Keratinocyte (primary cell): ENCODE results near the gene FKBP1B. TPM values are rescaled to one million over a fixed set of nuclear protein-coding genes. Genes with fewer than 3 reads are reported as not detected.

ENCODE experiments used
- DNase-seq: peaks from one replicate; pipeline ENCODE4 v3.0.0-alpha.2; 2011; ENCODE audit warnings: low read depth, missing footprints, low spot score
- FAIRE-seq: peaks from 2 replicates; lab custom pipeline; 2011; peaks lifted over from hg19 to GRCh38; lab: Jason Lieb, UNC
- H2AFZ ChIP-seq: 2 replicates; pipeline ENCODE4 v1.6.0; 2012; ENCODE audit warnings: low read length, control low read depth, inconsistent platforms; ENCODE audit not compliant: control insufficient read depth
- H3K27ac ChIP-seq: 2 replicates; pipeline ENCODE4 v1.5.1; 2011; ENCODE audit warnings: low read length; ENCODE audit not compliant: control insufficient read depth, insufficient read depth
- H3K27me3 ChIP-seq: 3 replicates; pipeline ENCODE4 v1.6.0; 2011; ENCODE audit warnings: low read length; ENCODE audit not compliant: control insufficient read depth, insufficient read depth; ENCODE audit errors: extremely low read depth
- H3K36me3 ChIP-seq, 2 experiments: 2 replicates in 1 of 2; 3 replicates in 1 of 2; pipeline ENCODE4 v1.5.1; 2011; ENCODE audit warnings: low read length in 2 of 2, mild to moderate bottlenecking in 1 of 2; ENCODE audit not compliant: control insufficient read depth in 2 of 2, insufficient read depth in 2 of 2; ENCODE audit errors: extremely low read depth in 1 of 2
- H3K4me1 ChIP-seq: 3 replicates; pipeline ENCODE4 v1.5.1; 2011; ENCODE audit warnings: low read length; ENCODE audit not compliant: control insufficient read depth, insufficient read depth; ENCODE audit errors: extremely low read depth
- H3K4me2 ChIP-seq: 3 replicates; pipeline ENCODE4 v1.6.0; 2011; ENCODE audit warnings: low read depth, low read length; ENCODE audit not compliant: control insufficient read depth, insufficient read depth; ENCODE audit errors: extremely low read depth
- H3K4me3 ChIP-seq, 3 experiments: fragments of 200-600 bp in 1 of 3; sonication (generic) in 1 of 3; 2 replicates in 2 of 3; 3 replicates in 1 of 3; pipeline ENCODE4 v1.5.1; 2011 to 2016; ENCODE audit warnings: low read length in 3 of 3, mild to moderate bottlenecking in 3 of 3, control low read depth in 2 of 3, inconsistent platforms in 1 of 3, low read depth in 1 of 3, mixed read lengths in 1 of 3, mixed run types in 1 of 3, moderate library complexity in 1 of 3; ENCODE audit not compliant: control insufficient read depth in 2 of 3, insufficient read depth in 2 of 3; ENCODE audit errors: extremely low read depth in 1 of 3
- H3K79me2 ChIP-seq: 2 replicates; pipeline ENCODE4 v1.6.0; 2012; ENCODE audit warnings: low read length; ENCODE audit not compliant: control insufficient read depth, insufficient read depth
- H3K9ac ChIP-seq: 3 replicates; pipeline ENCODE4 v1.6.0; 2011; ENCODE audit warnings: low read length; ENCODE audit not compliant: control insufficient read depth, insufficient read depth; ENCODE audit errors: extremely low read depth
- H3K9me1 ChIP-seq: 3 replicates; pipeline ENCODE4 v1.6.0; 2011; ENCODE audit warnings: low read length; ENCODE audit not compliant: control insufficient read depth, insufficient read depth; ENCODE audit errors: extremely low read depth
- H3K9me3 ChIP-seq: 2 replicates; pipeline ENCODE4 v1.5.1; 2012; ENCODE audit warnings: low read depth, low read length; ENCODE audit not compliant: control insufficient read depth
- H4K20me1 ChIP-seq: 3 replicates; pipeline ENCODE4 v1.6.0; 2011; ENCODE audit warnings: low read length; ENCODE audit not compliant: control insufficient read depth, insufficient read depth; ENCODE audit errors: extremely low read depth
- EZH2 ChIP-seq: IDR thresholded peaks from one replicate; pipeline ENCODE4 v1.6.1; 2012; ENCODE audit warnings: inconsistent platforms, mild to moderate bottlenecking, low read length, moderate library complexity
- dilution Hi-C: fragments of 300-500 bp; cut with MboI; formaldehyde crosslinking; loops from one replicate; pipeline ENCODE4 v1.7.0; 2020; ENCODE audit warnings: low sequenced_read_pairs; ENCODE audit not compliant: extremely low pct_ligation_motif_present
- polyA plus RNA-seq, 5 experiments: library from polyadenylated mRNA; depleted of rRNA in 3 of 5; stranded (reverse) in 3 of 5; stranded (forward) in 1 of 5; unstranded in 1 of 5; fragments of >200 nt; gene quantifications; 1 replicate in 1 of 5; 2 replicates in 3 of 5; 3 replicates in 1 of 5; pipeline versions ENCODE4 v1.2.1 to v1.2.3, GENCODE V29; 2011 to 2012; ENCODE audit warnings: missing spikeins in 2 of 5, low read depth in 1 of 5, low replicate concordance in 1 of 5
- TF ChIP-seq, protein P1 (sequence below), 3 experiments: IDR thresholded peaks in 1 of 3; conservative IDR thresholded peaks in 1 of 3; optimal IDR thresholded peaks in 1 of 3; 2 replicates in 2 of 3; 3 replicates in 1 of 3; pipeline versions ENCODE3 to v1.5.1; 2011; ENCODE audit warnings: low read length in 3 of 3, mild to moderate bottlenecking in 3 of 3, moderate library complexity in 2 of 3, control low read depth in 1 of 3, inconsistent platforms in 1 of 3; ENCODE audit not compliant: insufficient read depth in 2 of 3; ENCODE audit errors: extremely low read depth in 1 of 3

The FKBP1B gene
- polyA plus RNA-seq, 1 donor (not counting 4 experiments of a cell fraction or from before 2014, with no cell fraction given) = 24.5 TPM

DNA sequence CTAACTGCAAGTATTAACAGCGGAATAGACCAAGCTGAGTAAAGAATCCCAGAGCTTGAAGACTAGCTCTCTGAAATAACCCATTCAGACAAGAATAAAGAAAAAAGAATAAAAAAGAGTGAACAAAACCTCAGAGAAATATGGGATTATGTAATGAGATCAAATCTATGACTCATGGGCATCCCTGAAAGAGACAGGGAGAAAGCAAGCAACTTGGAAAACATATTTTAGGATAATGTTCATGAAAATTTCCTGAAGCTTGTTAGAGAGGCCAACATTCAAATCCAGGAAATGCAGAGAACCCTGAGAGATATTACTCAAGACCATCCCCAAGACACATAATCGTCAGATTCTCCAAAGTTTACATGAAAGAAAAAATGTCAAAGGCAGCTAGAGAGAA lies 56.3 kb downstream of the FKBP1B start:
- H3K9me3 ChIP-seq = no peaks in the 10 kb centered on the region
- no peaks in the 10 kb centered on the region for H3K27me3 ChIP-seq
- no peak overlapping the region for H2AFZ ChIP-seq
- peaks cover 2% of the 10 kb centered on the region for H3K4me1 ChIP-seq
- no peak overlapping the region for H3K4me3 ChIP-seq
- H3K27ac ChIP-seq = no peak overlapping the region
- TF ChIP-seq, protein P1, sequence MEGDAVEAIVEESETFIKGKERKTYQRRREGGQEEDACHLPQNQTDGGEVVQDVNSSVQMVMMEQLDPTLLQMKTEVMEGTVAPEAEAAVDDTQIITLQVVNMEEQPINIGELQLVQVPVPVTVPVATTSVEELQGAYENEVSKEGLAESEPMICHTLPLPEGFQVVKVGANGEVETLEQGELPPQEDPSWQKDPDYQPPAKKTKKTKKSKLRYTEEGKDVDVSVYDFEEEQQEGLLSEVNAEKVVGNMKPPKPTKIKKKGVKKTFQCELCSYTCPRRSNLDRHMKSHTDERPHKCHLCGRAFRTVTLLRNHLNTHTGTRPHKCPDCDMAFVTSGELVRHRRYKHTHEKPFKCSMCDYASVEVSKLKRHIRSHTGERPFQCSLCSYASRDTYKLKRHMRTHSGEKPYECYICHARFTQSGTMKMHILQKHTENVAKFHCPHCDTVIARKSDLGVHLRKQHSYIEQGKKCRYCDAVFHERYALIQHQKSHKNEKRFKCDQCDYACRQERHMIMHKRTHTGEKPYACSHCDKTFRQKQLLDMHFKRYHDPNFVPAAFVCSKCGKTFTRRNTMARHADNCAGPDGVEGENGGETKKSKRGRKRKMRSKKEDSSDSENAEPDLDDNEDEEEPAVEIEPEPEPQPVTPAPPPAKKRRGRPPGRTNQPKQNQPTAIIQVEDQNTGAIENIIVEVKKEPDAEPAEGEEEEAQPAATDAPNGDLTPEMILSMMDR (optimal IDR thresholded peaks at IDR 0.05 in 1 of 3, IDR thresholded peaks at IDR 0.05 in 1 of 3, conservative IDR thresholded peaks at IDR 0.05 in 1 of 3; ENCODE audit: extremely low read depth in 1 of 3, insufficient read depth in 2 of 3, low read length in 3 of 3) = no peak
- no peak for TF ChIP-seq EZH2
- DNase-seq = no peak
- H3K36me3 ChIP-seq = no peaks in the 10 kb centered on the region
- H4K20me1 ChIP-seq = no peaks in the 10 kb centered on the region
- H3K79me2 ChIP-seq = no peaks in the 10 kb centered on the region
- H3K4me2 ChIP-seq = no peak overlapping the region
- H3K9me1 ChIP-seq = no peaks in the 10 kb centered on the region
- no peak overlapping the region for H3K9ac ChIP-seq
- dilution Hi-C loops = no loop called here
- FAIRE-seq = no peak

DNA sequence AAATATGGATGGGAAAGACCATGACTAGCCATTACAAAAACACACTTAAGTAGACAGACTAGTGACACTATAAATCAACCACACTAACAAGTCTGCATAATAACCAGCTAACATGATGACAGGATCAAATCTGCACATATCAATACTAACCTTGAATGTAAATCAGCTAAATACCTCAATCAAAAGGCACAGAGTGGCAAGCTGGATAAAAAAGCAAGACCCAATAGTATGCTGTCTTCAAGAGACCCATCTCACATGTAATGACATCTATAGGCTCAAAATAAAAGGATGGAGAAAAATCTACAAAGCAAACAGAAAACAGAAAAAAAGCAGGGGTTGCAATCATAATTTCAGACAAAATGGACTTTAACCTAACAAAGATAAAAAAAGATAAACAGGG lies 57.2 kb downstream of the FKBP1B start:
- Histone ChIP-seq H3K36me3 (no peaks in the 10 kb centered on the region), H3K4me2 (no peak overlapping the region), H3K9ac (no peak overlapping the region), H3K9me1 (no peaks in the 10 kb centered on the region), H3K27me3 (no peaks in the 10 kb centered on the region), H3K4me3 (no peak overlapping the region), H4K20me1 (no peaks in the 10 kb centered on the region), H3K9me3 (no peaks in the 10 kb centered on the region), H2AFZ (no peak overlapping the region), H3K79me2 (no peaks in the 10 kb centered on the region), H3K4me1 (peaks cover 12% of the 10 kb centered on the region), H3K27ac (no peak overlapping the region)
- DNase-seq = no peak
- TF ChIP-seq, protein P1 (optimal IDR thresholded peaks at IDR 0.05 in 1 of 3, IDR thresholded peaks at IDR 0.05 in 1 of 3, conservative IDR thresholded peaks at IDR 0.05 in 1 of 3; ENCODE audit: extremely low read depth in 1 of 3, insufficient read depth in 2 of 3, low read length in 3 of 3) = no peak
- no peak for TF ChIP-seq EZH2
- no peak for FAIRE-seq
- dilution Hi-C loops = no loop called here
